BE2C (cell line): Measurements from ENCODE around the gene ASXL3.

Experiments used
- DNase-seq: peaks from one replicate; pipeline ENCODE4 v3.0.0-alpha.2; 2020
- H3K27me3 ChIP-seq: fragments of 250-450 bp; sonication (Bioruptor Pico); 2 replicates; pipeline ENCODE4 v1.5.1; 2020; ENCODE audit warnings: mild to moderate bottlenecking
- H3K36me3 ChIP-seq: fragments of 250-450 bp; sonication (Bioruptor Pico); 2 replicates; pipeline ENCODE4 v1.5.1; 2020; ENCODE audit warnings: mild to moderate bottlenecking
- H3K4me1 ChIP-seq: fragments of 250-450 bp; sonication (Bioruptor Pico); 2 replicates; pipeline ENCODE4 v1.5.1; 2020
- H3K4me3 ChIP-seq: 2 replicates; pipeline ENCODE4 v1.5.1; 2011; ENCODE audit warnings: low read depth, low read length
- H3K9me3 ChIP-seq: fragments of 250-450 bp; sonication (Bioruptor Pico); 2 replicates; pipeline ENCODE4 v1.5.1; 2020
- CTCF ChIP-seq: IDR thresholded peaks from 2 replicates; pipeline ENCODE4 v1.5.1; 2012; ENCODE audit warnings: mild to moderate bottlenecking, low read depth, low read length

ASXL3 gene

GRCh38 chr18:33741760-33742159, 163.7 kb downstream of the ASXL3 start:
- no peaks in the 10 kb centered on the region for H3K4me1 ChIP-seq
- no peaks in the 10 kb centered on the region for H3K36me3 ChIP-seq
- TF ChIP-seq CTCF, result no peak
- DNase-seq, result no peak
- no peaks in the 10 kb centered on the region for H3K27me3 ChIP-seq
- no peaks in the 10 kb centered on the region for H3K9me3 ChIP-seq
- H3K4me3 ChIP-seq, result no peak overlapping the region

- Histone ChIP-seq H3K4me3 (no peak overlapping the region), H3K9me3 (no peaks in the 10 kb centered on the region), H3K36me3 (no peaks in the 10 kb centered on the region), H3K4me1 (no peaks in the 10 kb centered on the region), H3K27me3 (no peaks in the 10 kb centered on the region)
- DNase-seq, result no peak
- peak; percentile 23 for TF ChIP-seq CTCF
These were observed 166.1 kb downstream of the ASXL3 start for GRCh38 chr18:33744032-33744697.

- Histone ChIP-seq H3K4me1 (no peaks in the 10 kb centered on the region), H3K9me3 (no peaks in the 10 kb centered on the region), H3K27me3 (no peaks in the 10 kb centered on the region), H3K36me3 (no peaks in the 10 kb centered on the region), H3K4me3 (no peak overlapping the region)
- DNase-seq, result no peak
- TF ChIP-seq CTCF, result no peak
These were observed 167.3 kb downstream of the ASXL3 start for GRCh38 chr18:33745151-33745795.

GRCh38 chr18:33745871-33746545, 168.0 kb downstream of the ASXL3 start:
- Histone ChIP-seq H3K4me1 (no peaks in the 10 kb centered on the region), H3K4me3 (no peak overlapping the region), H3K27me3 (no peaks in the 10 kb centered on the region), H3K36me3 (no peaks in the 10 kb centered on the region), H3K9me3 (no peaks in the 10 kb centered on the region)
- no peak for TF ChIP-seq CTCF
- no peak for DNase-seq

- H3K4me3 ChIP-seq, result no peak overlapping the region
- no peaks in the 10 kb centered on the region for H3K9me3 ChIP-seq
- no peaks in the 10 kb centered on the region for H3K36me3 ChIP-seq
- DNase-seq, result no peak
- no peaks in the 10 kb centered on the region for H3K4me1 ChIP-seq
- H3K27me3 ChIP-seq, result no peaks in the 10 kb centered on the region
- no peak for TF ChIP-seq CTCF
These were observed 171.8 kb downstream of the ASXL3 start for GRCh38 chr18:33749834-33750233.

- Histone ChIP-seq H3K36me3 (no peaks in the 10 kb centered on the region), H3K27me3 (no peaks in the 10 kb centered on the region), H3K9me3 (no peaks in the 10 kb centered on the region), H3K4me3 (no peak overlapping the region), H3K4me1 (no peaks in the 10 kb centered on the region)
- no peak for DNase-seq
- TF ChIP-seq CTCF, result no peak
These were observed 172.3 kb downstream of the ASXL3 start for GRCh38 chr18:33750366-33750765.
